Measurements from ENCODE around the gene SPRED3. TPM values are rescaled to one million over a fixed set of nuclear protein-coding genes. Genes with fewer than 3 reads are reported as not detected.

SPRED3 gene
- total RNA-seq, 1 donor from 2014 or later: 3.2 TPM

- H3K36me3 Mint-ChIP-seq (ENCODE audit: low read depth): peaks cover 6% of the 10 kb centered on the region
Measured at GRCh38 chr19:38374332-38375097, 14.0 kb upstream of the SPRED3 start, which contains the start of gene PSMD8. Gene PSMD8 (plus strand): TSS chr19:38374571. CDS start chr19:38374602, 31 bp downstream.

GRCh38 chr19:38375098-38375493 lies 13.4 kb upstream of the SPRED3 start:
- H3K36me3 Mint-ChIP-seq (ENCODE audit: low read depth): peaks cover 8% of the 10 kb centered on the region
- no peaks in the 10 kb centered on the region for H3K27me3 Mint-ChIP-seq (ENCODE audit: low read depth)
- H3K4me3 Mint-ChIP-seq (ENCODE audit: unreplicated experiment): peak overlapping the region; percentile 98
- no peak for DNase-seq (ENCODE audit: low spot score)
- peak overlapping the region; percentile 99 for H3K27ac Mint-ChIP-seq (ENCODE audit: unreplicated experiment)
- H3K4me1 Mint-ChIP-seq (ENCODE audit: low read depth): peaks cover 25% of the 10 kb centered on the region
- H3K9me3 Mint-ChIP-seq (ENCODE audit: low read depth): no peaks in the 10 kb centered on the region
- TF ChIP-seq CTCF (IDR thresholded peaks at IDR 0.05): no peak

More at GRCh38 chr19:38374332-38375097, 14.0 kb upstream of the SPRED3 start, which contains the start of gene PSMD8:
- peak; percentile 64 for TF ChIP-seq CTCF (IDR thresholded peaks at IDR 0.05)
- H3K27ac Mint-ChIP-seq (ENCODE audit: unreplicated experiment): peak within 1 kb of the TSS; percentile 99
- peaks cover 25% of the 10 kb centered on the region for H3K4me1 Mint-ChIP-seq (ENCODE audit: low read depth)
- peak; percentile 99 for DNase-seq (ENCODE audit: low spot score)
- no peaks in the 10 kb centered on the region for H3K9me3 Mint-ChIP-seq (ENCODE audit: low read depth)
- peak within 1 kb of the TSS; percentile 98 for H3K4me3 Mint-ChIP-seq (ENCODE audit: unreplicated experiment)
- no peaks in the 10 kb centered on the region for H3K27me3 Mint-ChIP-seq (ENCODE audit: low read depth)

GRCh38 chr19:38375748-38376147 lies 12.7 kb upstream of the SPRED3 start:
- H3K27me3 Mint-ChIP-seq (ENCODE audit: low read depth): no peaks in the 10 kb centered on the region
- H3K4me3 Mint-ChIP-seq (ENCODE audit: unreplicated experiment): peak overlapping the region; percentile 98
- peaks cover 25% of the 10 kb centered on the region for H3K4me1 Mint-ChIP-seq (ENCODE audit: low read depth)
- H3K36me3 Mint-ChIP-seq (ENCODE audit: low read depth): peaks cover 10% of the 10 kb centered on the region
- peak overlapping the region; percentile 99 for H3K27ac Mint-ChIP-seq (ENCODE audit: unreplicated experiment)
- H3K9me3 Mint-ChIP-seq (ENCODE audit: low read depth): no peaks in the 10 kb centered on the region
- no peak for TF ChIP-seq CTCF (IDR thresholded peaks at IDR 0.05)
- no peak for DNase-seq (ENCODE audit: low spot score)

- H3K4me1 Mint-ChIP-seq (ENCODE audit: low read depth): peaks cover 25% of the 10 kb centered on the region
- peak overlapping the region; percentile 55 for H3K27ac Mint-ChIP-seq (ENCODE audit: unreplicated experiment)
Measured at GRCh38 chr19:38376576-38376975, 11.9 kb upstream of the SPRED3 start.

GRCh38 chr19:38377052-38377451 lies 11.4 kb upstream of the SPRED3 start:
- no peak overlapping the region for H3K4me3 Mint-ChIP-seq (ENCODE audit: unreplicated experiment)
- H3K9me3 Mint-ChIP-seq (ENCODE audit: low read depth): no peaks in the 10 kb centered on the region
- TF ChIP-seq CTCF (IDR thresholded peaks at IDR 0.05): no peak
- H3K27ac Mint-ChIP-seq (ENCODE audit: unreplicated experiment): no peak overlapping the region
- H3K4me1 Mint-ChIP-seq (ENCODE audit: low read depth): peaks cover 25% of the 10 kb centered on the region
- DNase-seq (ENCODE audit: low spot score): no peak
- no peaks in the 10 kb centered on the region for H3K27me3 Mint-ChIP-seq (ENCODE audit: low read depth)
- H3K36me3 Mint-ChIP-seq (ENCODE audit: low read depth): peaks cover 19% of the 10 kb centered on the region

More at GRCh38 chr19:38376576-38376975, 11.9 kb upstream of the SPRED3 start:
- Mint-ChIP-seq H3K9me3 (ENCODE audit: low read depth) (no peaks in the 10 kb centered on the region), H3K27me3 (ENCODE audit: low read depth) (no peaks in the 10 kb centered on the region), H3K36me3 (ENCODE audit: low read depth) (peaks cover 14% of the 10 kb centered on the region), H3K4me3 (ENCODE audit: unreplicated experiment) (peak overlapping the region; percentile 51)
- DNase-seq (ENCODE audit: low spot score): no peak
- TF ChIP-seq CTCF (IDR thresholded peaks at IDR 0.05): no peak
